Stimulated activated naive CD8-positive, alpha-beta T cell treated with anti-CD3 and anti-CD28 coated beads, Interleukin-15, amount 100 ng/mL, for 72 hours (primary cell): ENCODE data around the gene EIPR1.

Source experiments
- ATAC-seq: fragments of 150-1000 bp; cut with Tn5 transposase; 2 replicates; pipeline ENCODE4 v1.10.0; 2021; ENCODE audit warnings: mild to moderate bottlenecking, moderate library complexity
- DNase-seq, 2 donors: peaks; one replicate each; pipeline ENCODE4 v3.0.0; 2021 to 2022
- H3K27ac Mint-ChIP-seq, 2 donors: one replicate each; pipeline ENCODE4 v1.8.0; 2022; ENCODE audit warnings: mild to moderate bottlenecking in 2 of 2, mixed read lengths in 2 of 2, moderate library complexity in 2 of 2
- H3K27me3 Mint-ChIP-seq: one replicate; pipeline ENCODE4 v1.8.0; 2022; ENCODE audit warnings: mixed read lengths
- H3K4me1 Mint-ChIP-seq: one replicate; pipeline ENCODE4 v1.8.0; 2022; ENCODE audit warnings: mild to moderate bottlenecking, mixed read lengths
- H3K4me3 Mint-ChIP-seq, 2 donors: one replicate each; pipeline ENCODE4 v1.8.0; 2022; ENCODE audit warnings: mild to moderate bottlenecking in 2 of 2, mixed read lengths in 2 of 2, moderate library complexity in 1 of 2
- H3K9me3 Mint-ChIP-seq, 2 donors: one replicate each; pipeline ENCODE4 v1.8.0; 2022; ENCODE audit warnings: mixed read lengths in 2 of 2

EIPR1 gene

GRCh38 chr2:3173031-3173430 lies 204.6 kb downstream of the EIPR1 start:
- DNase-seq (no peak), ATAC-seq (no peak)
- no peaks in the 10 kb centered on the region for H3K4me1 Mint-ChIP-seq
- no peak overlapping the region for H3K27ac Mint-ChIP-seq
- no peaks in the 10 kb centered on the region for H3K27me3 Mint-ChIP-seq
- H3K4me3 Mint-ChIP-seq, result no peak overlapping the region
- no peaks in the 10 kb centered on the region for H3K9me3 Mint-ChIP-seq

GRCh38 chr2:3172265-3172935 lies 205.2 kb downstream of the EIPR1 start:
- no peaks in the 10 kb centered on the region for H3K9me3 Mint-ChIP-seq
- H3K4me1 Mint-ChIP-seq, result no peaks in the 10 kb centered on the region
- H3K27ac Mint-ChIP-seq, result peak overlapping the region in 1 of 2 donors; percentile 28
- ATAC-seq (no peak), DNase-seq (no peak)
- no peaks in the 10 kb centered on the region for H3K27me3 Mint-ChIP-seq
- H3K4me3 Mint-ChIP-seq, result no peak overlapping the region

GRCh38 chr2:3171564-3172264 lies 205.9 kb downstream of the EIPR1 start:
- H3K27ac Mint-ChIP-seq, result no peak overlapping the region
- H3K27me3 Mint-ChIP-seq, result no peaks in the 10 kb centered on the region
- no peak overlapping the region for H3K4me3 Mint-ChIP-seq
- ATAC-seq (no peak), DNase-seq (no peak)
- no peaks in the 10 kb centered on the region for H3K4me1 Mint-ChIP-seq
- H3K9me3 Mint-ChIP-seq, result peaks cover 0 to 5% of the 10 kb centered on the region in 2 donors

- Mint-ChIP-seq H3K4me1 (no peaks in the 10 kb centered on the region), H3K27me3 (no peaks in the 10 kb centered on the region), H3K4me3 (no peak overlapping the region), H3K9me3 (peaks cover 0 to 8% of the 10 kb centered on the region in 2 donors), H3K27ac (no peak overlapping the region)
- ATAC-seq, result peak; percentile 78
- no peak for DNase-seq
These were observed 206.7 kb downstream of the EIPR1 start for GRCh38 chr2:3170792-3171455.

- no peaks in the 10 kb centered on the region for H3K27me3 Mint-ChIP-seq
- ATAC-seq, result no peak
- H3K4me1 Mint-ChIP-seq, result no peaks in the 10 kb centered on the region
- peaks cover 5 to 14% of the 10 kb centered on the region in 2 donors for H3K9me3 Mint-ChIP-seq
- no peak for DNase-seq
- H3K4me3 Mint-ChIP-seq, result no peak overlapping the region
- no peak overlapping the region for H3K27ac Mint-ChIP-seq
These were observed 208.3 kb downstream of the EIPR1 start for GRCh38 chr2:3169106-3169870.

GRCh38 chr2:3168230-3168891 lies 209.3 kb downstream of the EIPR1 start:
- H3K4me3 Mint-ChIP-seq, result no peak overlapping the region
- H3K4me1 Mint-ChIP-seq, result no peaks in the 10 kb centered on the region
- no peaks in the 10 kb centered on the region for H3K27me3 Mint-ChIP-seq
- H3K27ac Mint-ChIP-seq, result no peak overlapping the region
- H3K9me3 Mint-ChIP-seq, result peaks cover 12 to 22% of the 10 kb centered on the region in 2 donors
- DNase-seq, result no peak
- ATAC-seq, result no peak

GRCh38 chr2:3163401-3163800 lies 214.2 kb downstream of the EIPR1 start:
- no peak for ATAC-seq
- no peak for DNase-seq
- Mint-ChIP-seq H3K27me3 (no peaks in the 10 kb centered on the region), H3K27ac (no peak overlapping the region), H3K4me3 (no peak overlapping the region), H3K9me3 (peaks cover 15 to 32% of the 10 kb centered on the region in 2 donors), H3K4me1 (no peaks in the 10 kb centered on the region)

GRCh38 chr2:3162442-3163077 lies 215.1 kb downstream of the EIPR1 start:
- DNase-seq, result no peak
- peaks cover 15 to 36% of the 10 kb centered on the region in 2 donors for H3K9me3 Mint-ChIP-seq

GRCh38 chr2:3160751-3161330 lies 216.8 kb downstream of the EIPR1 start:
- ATAC-seq, result no peak
- H3K27me3 Mint-ChIP-seq, result no peaks in the 10 kb centered on the region
- no peak overlapping the region for H3K4me3 Mint-ChIP-seq
- H3K27ac Mint-ChIP-seq, result no peak overlapping the region
- no peaks in the 10 kb centered on the region for H3K4me1 Mint-ChIP-seq
- H3K9me3 Mint-ChIP-seq, result peaks cover 15 to 28% of the 10 kb centered on the region in 2 donors
- DNase-seq, result no peak

More at GRCh38 chr2:3162442-3163077, 215.1 kb downstream of the EIPR1 start:
- H3K4me1 Mint-ChIP-seq, result no peaks in the 10 kb centered on the region
- H3K27ac Mint-ChIP-seq, result no peak overlapping the region
- H3K27me3 Mint-ChIP-seq, result no peaks in the 10 kb centered on the region
- no peak for ATAC-seq
- H3K4me3 Mint-ChIP-seq, result no peak overlapping the region

- Mint-ChIP-seq H3K9me3 (peaks cover 10 to 22% of the 10 kb centered on the region in 2 donors), H3K27me3 (no peaks in the 10 kb centered on the region), H3K27ac (peak overlapping the region in 1 of 2 donors; percentile 15), H3K4me1 (no peaks in the 10 kb centered on the region), H3K4me3 (no peak overlapping the region)
- ATAC-seq (no peak), DNase-seq (no peak)
These were observed 217.7 kb downstream of the EIPR1 start for GRCh38 chr2:3159782-3160545.

GRCh38 chr2:3154700-3155099 lies 222.9 kb downstream of the EIPR1 start:
- Mint-ChIP-seq H3K27ac (no peak overlapping the region), H3K4me1 (no peaks in the 10 kb centered on the region), H3K4me3 (no peak overlapping the region), H3K9me3 (peaks cover 5 to 34% of the 10 kb centered on the region in 2 donors), H3K27me3 (no peaks in the 10 kb centered on the region)
- ATAC-seq (no peak), DNase-seq (no peak)

GRCh38 chr2:3154146-3154545 lies 223.5 kb downstream of the EIPR1 start:
- ATAC-seq (no peak), DNase-seq (no peak)
- H3K27ac Mint-ChIP-seq, result no peak overlapping the region
- H3K27me3 Mint-ChIP-seq, result no peaks in the 10 kb centered on the region
- H3K9me3 Mint-ChIP-seq, result peaks cover 5 to 34% of the 10 kb centered on the region in 2 donors
- H3K4me1 Mint-ChIP-seq, result no peaks in the 10 kb centered on the region
- H3K4me3 Mint-ChIP-seq, result no peak overlapping the region

- Mint-ChIP-seq H3K4me1 (no peaks in the 10 kb centered on the region), H3K9me3 (peaks cover 5 to 26% of the 10 kb centered on the region in 2 donors), H3K27me3 (no peaks in the 10 kb centered on the region), H3K4me3 (no peak overlapping the region), H3K27ac (peak overlapping the region in 1 of 2 donors; percentile 38)
- DNase-seq (no peak), ATAC-seq (no peak)
These were observed 226.3 kb downstream of the EIPR1 start for GRCh38 chr2:3151153-3151918.
